PC-9 (cell line): ENCODE data around the gene HMX3.
"Not testable (repeated sequence)": the region's sequence is repeated elsewhere in the genome, so short reads cannot be mapped to it uniquely, and the experiment has no call there.

Source experiments
- EZH2 ChIP-seq: fragments of 200-600 bp; sonication (generic); IDR thresholded peaks from 2 replicates; pipeline ENCODE4 v1.8.0; 2017; ENCODE audit warnings: antibody characterized with exemption, low read depth
- TF ChIP-seq, protein P1 (sequence below): fragments of 200-600 bp; sonication (generic); conservative IDR thresholded peaks from 2 replicates; pipeline ENCODE4 v1.6.1; 2017; ENCODE audit warnings: mixed run types, antibody characterized with exemption, mild to moderate bottlenecking, moderate library complexity

DNA sequence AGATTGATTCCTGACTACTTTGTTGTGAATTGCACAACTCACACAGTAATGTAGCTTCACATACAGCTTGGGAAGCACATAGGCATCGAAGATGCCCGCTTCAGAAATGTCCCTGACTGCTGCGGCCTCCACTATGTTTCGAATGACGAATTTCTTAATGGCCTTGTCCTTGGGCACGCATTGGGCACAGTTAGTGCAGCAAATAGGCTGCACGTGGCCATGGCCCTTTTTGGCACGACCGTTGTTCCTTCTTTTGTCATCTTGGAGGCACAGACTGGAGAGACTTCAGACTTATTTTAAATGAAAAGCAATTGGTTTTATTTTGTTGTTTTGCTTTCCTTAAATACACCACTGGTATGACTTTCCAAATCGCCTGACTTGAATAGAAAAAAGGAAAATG, 35.8 kb downstream of the HMX3 start:
- TF ChIP-seq, protein P1, sequence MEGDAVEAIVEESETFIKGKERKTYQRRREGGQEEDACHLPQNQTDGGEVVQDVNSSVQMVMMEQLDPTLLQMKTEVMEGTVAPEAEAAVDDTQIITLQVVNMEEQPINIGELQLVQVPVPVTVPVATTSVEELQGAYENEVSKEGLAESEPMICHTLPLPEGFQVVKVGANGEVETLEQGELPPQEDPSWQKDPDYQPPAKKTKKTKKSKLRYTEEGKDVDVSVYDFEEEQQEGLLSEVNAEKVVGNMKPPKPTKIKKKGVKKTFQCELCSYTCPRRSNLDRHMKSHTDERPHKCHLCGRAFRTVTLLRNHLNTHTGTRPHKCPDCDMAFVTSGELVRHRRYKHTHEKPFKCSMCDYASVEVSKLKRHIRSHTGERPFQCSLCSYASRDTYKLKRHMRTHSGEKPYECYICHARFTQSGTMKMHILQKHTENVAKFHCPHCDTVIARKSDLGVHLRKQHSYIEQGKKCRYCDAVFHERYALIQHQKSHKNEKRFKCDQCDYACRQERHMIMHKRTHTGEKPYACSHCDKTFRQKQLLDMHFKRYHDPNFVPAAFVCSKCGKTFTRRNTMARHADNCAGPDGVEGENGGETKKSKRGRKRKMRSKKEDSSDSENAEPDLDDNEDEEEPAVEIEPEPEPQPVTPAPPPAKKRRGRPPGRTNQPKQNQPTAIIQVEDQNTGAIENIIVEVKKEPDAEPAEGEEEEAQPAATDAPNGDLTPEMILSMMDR, result not testable (repeated sequence)
- not testable (repeated sequence) for TF ChIP-seq EZH2
